HG03342 (cell line): Measurements from ENCODE around the gene CACNA2D2.

ENCODE experiments used
- ATAC-seq: cut with Tn5 transposase; IDR thresholded peaks from one replicate; pipeline ENCODE4 v1.9.1; 2021; ENCODE audit warnings: mild to moderate bottlenecking, moderate library complexity; ENCODE audit not compliant: unreplicated experiment

The CACNA2D2 gene

DNA sequence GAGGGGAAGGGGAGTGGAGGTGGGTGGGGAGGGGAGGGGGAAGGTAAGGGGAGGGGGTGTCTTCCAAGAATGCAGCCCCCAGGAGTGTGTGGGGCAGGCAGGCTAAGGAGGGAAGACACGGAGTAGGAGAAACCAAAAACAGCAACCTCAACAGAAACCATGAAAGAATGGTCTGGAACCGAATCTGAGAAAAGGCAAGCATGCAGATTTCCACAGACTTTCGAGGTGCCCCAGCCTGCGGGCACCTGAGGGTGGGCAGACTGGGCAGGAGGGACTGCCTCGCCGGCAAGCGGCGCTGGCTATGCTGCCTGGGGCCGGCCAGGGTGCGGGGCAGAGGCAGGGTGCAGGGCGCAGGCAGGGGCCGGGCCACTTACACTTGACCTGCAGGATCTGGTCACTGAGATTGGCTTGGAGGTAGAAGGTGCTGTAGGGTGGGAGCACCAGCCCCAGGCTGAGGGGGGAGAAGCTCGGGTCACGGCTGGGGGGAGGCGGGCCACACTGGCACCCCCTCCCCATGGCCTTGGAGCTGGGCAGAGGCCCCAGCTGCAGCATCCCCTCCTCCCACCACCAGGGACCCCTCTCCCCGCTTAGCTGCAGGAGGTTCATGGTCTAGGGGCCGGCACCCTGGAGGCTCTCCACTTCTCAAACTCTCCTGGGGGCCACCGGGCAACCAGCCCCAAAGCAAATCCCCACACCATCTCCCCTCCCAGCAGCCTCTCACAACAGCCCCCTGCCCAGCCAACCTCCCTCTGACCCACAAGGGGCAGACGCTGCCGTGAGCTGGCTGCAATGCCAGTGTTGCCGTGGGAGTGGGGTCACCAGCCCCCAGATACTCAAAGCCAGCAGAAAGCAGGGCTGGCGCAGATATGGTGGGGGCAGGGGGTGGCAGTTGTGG lies 128.8 kb downstream of the CACNA2D2 start:
- no peak for ATAC-seq

DNA sequence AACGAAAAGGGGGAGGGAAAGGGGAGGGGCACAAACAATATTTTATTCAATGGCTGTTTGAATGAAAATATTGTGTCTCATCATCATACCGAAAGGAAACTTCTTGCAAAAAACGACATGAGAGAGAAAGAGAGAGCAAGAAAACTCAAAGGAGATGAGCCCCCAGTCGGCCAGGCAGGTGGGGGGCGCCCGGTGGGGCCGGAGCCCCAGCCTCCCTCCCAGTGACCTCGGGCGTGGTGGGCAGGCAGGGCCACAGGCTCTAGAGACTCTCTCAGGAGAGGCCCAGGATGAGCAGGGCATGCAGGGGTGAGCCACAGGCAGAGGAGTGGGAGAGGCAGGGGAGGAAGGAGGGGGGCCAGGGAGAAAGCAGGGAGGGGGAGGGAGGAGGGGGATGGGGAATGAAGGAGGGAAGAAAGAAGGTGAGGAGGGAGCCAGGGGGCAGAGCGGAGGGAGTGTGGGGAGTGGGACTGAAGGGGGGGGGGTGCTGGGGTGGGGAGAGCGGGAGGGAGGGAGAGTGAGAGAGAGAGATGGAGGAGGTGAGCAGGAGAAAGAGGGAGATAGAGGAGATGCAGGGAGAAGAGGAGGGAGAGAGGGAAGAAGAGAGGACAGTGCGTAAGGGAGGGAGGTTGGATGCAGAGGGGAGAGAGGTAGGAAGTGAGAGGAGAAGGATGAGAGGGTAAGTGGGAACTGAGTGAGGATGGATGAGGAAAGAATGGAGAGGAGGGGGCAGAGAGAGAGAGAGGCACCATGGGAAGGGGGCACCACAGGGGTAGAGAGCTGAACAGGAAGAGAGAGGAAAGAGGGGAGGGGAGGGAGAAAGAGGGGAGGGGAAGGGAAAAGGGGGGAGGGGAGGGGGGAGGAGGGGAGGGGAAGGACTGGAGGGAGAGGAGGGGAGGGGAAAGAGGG lies 130.0 kb downstream of the CACNA2D2 start:
- no peak for ATAC-seq

DNA sequence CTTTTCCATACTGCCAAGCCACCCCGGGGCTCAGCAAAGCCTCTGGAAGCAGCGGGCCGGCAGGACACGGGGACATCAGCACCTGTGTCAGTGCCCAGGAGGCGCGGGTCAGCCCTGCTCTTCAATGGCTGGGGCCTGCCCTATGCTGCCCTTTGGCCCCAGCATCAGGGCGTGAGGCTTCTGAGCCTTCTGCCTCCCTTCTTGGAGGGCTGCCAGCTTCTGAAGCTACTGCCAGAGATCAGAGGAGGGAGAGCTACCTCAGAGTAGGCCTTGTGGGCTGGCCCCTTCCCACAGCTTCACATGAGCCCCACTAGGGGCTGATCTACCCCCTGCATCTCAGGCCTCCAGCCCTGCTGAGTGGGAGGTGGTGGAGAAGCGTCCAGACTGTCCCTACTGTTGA lies 131.1 kb downstream of the CACNA2D2 start:
- ATAC-seq: no peak

DNA sequence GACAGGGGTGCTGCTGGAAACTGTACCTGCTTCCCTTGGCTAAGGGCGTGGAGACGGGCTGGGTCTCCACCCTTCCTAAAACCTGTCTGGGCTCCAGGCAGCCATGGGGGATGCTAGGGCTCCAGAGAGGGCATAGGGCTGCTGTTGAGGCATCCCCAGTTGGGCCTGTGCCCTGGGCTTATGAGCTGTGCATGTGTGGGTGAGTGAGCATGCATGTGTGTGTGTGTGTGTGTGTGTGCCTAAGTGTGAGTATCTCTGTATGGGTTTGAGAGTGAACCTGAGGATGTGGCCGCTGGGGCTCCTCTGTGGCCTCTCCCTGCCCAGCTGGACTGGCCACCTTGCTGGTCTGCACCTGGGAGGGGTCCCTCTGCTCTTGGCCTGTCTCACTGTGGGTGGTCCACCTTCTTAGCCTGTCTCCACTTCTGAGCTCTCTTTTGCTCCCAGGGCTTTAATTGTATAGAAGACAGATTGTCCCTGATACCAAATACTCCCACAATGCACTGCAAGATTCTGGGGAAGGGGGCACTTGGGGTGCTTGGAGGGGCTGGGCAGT lies 132.2 kb downstream of the CACNA2D2 start:
- ATAC-seq: no peak

DNA sequence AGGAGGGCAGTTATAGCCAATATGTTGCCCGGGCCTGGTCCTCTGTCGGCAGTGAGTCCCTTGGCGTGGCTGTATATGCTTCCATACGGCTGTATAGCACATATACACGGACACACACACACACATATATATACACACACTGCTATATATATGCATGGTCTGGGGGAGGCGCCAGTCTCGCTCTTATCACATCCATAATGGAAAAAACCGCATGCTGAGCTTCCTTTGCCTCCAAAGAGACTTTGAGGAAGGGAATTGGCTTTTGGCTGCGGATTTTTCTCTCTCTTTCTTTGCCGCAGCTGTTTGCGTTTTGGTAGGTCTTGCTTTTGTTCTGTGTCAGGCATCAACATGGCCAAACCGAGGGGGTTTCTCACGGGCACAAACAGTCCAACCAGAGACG lies 132.8 kb downstream of the CACNA2D2 start:
- no peak for ATAC-seq

DNA sequence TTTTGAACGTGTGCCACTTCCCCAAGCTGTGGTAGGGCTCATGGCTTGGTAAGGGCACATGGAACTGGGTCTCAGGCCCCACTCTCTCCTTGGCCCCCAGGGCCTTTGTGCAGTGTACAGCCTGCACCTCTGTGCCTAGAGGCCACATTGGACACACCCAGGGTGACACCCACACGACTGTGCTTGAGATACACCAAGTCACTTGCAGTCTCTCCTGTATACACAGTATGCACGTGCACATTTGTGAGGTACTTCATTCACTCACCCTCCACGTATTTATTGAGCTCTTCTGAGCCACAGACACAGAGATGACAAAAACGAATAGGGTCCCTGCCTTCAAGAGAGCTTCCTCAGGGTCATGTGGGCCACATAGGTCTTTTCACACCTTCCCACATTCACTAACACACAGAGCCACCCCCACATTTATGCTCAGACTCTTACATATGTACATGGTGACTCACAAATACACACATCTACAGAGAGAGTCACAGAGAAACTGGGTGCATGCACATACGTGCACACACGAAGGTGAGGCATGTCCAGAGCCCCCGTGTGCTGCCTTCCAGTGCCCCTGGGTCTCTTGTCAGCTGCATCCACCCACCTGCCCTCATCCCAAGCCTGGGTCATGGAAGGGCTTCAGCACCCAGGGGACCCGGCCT lies 134.3 kb downstream of the CACNA2D2 start:
- ATAC-seq: no peak

DNA sequence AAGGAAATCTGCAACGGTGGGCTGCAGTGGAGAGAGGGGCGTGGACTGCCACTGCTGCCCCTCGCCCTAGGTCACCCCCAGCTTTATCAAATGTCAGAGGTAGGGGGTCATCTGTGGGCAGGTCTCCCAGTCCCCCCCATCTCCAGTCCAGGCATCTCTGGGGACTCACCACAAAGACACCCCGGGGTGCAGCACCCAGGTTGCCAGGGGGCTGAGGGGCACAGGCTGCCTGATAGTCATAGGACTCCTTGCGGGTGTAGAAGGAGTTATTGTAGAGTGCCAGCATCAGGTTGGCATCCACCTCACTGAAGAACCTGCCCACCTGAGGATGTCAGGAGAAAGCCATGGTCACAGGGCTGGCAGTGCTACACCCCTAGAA lies 137.6 kb downstream of the CACNA2D2 start:
- ATAC-seq: no peak

DNA sequence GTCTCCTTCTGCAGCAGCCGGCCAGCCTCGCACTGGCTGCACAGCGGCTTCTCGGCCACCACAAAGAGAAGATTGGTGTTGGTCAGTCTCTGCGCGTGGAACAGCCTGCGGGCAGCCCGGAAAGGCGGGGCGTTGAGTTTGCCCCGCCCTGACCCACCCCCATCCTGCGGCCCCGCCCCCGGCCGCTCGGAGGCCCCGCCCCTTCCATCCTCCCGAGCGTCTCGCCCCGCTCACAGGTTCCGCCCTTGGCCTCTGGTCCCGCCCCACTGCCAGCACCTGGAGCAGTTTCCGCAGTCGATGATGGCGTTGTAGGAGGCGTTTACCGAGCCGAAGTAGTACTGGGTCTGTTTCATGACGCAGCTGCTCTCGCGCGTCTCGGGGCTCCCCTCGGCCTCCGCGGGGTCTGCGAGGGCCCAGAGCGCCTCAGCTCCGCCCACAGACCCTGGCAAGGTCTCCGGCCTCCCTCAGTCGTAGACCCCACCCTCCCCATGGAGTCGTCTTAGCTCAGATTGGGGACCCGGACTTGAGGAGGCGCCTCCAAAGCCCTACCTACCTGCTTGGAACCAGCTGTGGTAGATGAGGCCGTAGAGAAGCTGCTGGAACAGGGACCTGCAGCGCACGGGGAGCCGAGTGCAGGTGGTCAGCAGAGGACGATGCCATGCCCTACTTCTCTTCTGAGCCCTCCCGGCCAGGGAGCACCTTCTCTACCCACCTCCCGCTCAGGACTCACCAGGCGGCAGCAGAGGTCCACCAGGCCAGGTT lies 138.2 kb downstream of the CACNA2D2 start:
- peak; percentile 89 for ATAC-seq

DNA sequence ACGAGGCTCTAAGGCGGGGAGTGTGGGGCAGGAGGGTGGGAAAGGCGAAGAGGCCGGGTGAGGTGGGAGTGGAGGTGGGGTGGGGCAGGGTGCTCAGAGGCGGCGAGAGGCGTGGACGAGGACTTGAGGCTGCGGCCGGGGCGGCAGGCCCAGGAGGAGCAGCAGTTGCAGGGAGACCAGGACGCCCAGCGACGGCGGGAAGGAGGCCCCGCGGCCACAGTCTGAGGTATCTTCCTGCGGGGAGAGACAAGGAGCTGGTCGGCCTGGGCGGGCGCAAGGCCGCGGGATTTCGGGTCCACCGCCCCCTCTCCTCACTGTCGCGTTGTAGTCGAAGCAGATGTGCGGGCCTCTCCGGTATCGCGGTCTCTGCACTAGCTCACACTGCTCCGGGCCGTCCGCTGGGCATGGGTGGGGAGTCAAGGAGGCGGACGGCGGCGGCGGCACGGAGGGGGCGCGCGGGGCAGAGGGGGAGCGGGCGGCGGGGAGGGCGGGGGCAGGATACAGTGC lies 138.8 kb downstream of the CACNA2D2 start:
- ATAC-seq: peak; percentile 4

DNA sequence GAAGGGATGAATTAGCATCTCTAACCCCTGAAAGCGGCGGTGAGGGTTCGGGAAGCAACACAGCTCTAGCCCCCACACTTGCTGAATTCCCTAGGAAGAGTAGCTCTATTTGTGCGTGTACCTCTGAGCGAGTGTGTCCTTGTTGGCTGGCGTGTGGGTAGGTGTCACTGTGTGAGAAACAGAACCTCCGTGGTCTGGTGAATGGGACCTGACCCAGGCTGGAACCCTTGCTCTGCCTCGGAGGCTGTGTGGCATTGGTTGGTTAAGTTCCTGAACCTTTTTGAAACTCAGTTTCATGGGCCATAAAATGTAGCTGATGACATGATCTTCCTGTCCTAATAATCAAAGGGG lies 143.7 kb downstream of the CACNA2D2 start:
- no peak for ATAC-seq

DNA sequence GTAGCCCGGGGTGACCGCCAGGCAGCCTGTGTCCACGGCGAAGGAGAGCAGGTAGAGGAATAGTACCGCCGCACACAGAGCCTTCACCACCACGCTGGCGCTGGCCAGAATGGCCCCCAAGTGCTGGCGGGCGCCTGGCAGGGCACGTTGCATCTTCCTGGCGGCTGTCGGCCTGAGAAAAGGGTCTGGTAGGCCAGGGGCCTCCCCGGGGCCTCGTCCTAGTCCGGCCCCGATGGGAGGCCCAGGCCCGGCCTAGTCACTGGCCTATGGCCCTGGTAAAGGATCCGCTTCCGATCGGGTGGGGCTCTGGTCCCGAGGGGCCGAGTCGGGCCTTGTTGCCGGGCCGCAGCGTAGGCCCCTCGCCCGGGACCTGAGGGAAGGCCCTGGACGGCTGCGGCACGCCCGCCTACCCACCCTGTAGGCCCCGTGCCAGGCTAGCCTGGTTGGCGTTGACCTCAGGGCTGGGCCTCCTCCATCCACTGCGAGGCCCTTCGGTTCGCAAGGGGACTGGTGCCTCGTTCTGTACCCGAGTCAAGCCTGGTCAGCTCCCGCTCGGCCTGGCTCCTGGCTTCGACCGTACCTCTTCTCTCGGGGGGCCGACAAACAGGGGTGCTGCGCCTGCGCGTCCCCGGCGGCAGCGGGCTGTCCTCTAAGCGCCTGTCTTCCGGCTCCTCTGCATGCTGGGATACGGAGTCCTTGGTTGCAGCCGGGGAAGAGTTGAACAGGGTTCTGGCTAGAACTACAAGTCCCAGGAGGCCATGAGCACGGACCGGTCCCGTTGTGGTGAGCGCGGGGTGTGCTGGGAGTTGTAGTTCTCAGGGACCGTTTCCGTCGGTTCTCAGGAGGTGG lies 144.3 kb downstream of the CACNA2D2 start, which contains the start of gene TMEM115:
Gene TMEM115, minus strand, starts transcription at position 611 of the 849 bp plus-strand sequence. Its CDS starts 458 bp downstream, at position 153.
- peak; percentile 99 for ATAC-seq

DNA sequence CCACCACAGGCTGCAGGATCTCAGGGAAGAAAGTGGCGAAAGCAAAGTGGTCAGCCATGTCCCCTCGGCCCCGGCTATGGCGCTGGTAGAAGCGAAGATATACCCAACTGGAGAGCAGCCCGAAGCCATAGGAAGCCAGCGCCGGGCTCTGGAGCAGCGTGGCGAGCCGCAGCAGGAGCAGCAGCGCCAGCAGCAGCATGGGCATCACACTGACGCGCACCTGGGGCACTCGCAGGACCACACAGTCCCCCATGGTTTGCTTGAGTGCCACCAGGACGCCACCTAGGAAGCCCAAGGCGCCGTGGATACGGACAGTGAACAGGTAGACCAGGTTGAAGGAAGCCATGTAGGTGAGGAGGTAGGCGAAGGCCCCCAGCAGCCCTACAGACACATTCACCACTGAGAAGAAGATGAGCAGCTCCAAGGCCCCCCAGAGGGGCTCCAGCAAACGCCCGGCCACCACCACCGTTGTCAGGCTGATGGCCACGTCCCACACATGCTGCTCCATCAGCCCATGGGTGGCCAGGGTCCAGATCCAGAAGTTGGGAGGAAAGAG lies 145.0 kb downstream of the CACNA2D2 start:
- ATAC-seq: no peak

DNA sequence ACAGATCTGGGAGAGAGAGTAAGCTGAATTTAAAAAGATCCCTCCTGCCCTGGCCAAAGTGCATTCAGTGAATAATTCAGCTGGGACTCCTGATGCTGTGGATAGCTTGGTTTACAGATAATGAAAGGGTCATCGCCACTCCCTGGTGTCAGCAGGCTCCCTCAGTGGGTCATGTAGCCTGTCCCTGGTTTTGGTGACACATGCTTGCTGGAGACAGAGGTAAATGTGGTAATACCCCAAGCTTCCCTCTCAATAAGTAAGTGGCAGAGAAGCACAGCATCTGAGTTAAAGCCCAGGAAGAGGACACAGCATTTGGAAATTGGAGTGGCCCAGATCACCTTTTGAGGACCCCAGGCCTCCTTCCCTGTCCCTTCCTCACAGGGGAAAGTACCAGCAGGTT lies 146.0 kb downstream of the CACNA2D2 start:
- no peak for ATAC-seq

DNA sequence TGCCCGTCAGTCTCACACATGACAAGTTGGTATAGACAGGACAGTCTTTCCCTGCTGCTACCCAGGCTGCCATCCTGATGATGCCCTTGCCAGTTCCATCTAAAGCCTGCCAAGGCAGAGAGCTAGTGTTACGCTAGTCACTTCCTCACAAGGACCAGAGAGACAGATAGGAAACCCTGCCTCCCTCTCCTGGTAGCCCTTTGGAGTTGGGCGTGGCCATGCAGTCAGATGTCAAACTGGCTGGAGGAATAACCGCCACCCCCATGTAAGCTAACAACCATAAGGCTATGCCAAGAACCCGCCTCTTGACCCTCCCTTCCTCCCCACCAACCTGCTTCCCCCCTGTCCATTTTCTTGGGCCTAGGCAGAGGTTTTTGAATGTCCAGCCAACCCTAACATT lies 146.9 kb downstream of the CACNA2D2 start:
- ATAC-seq: no peak

DNA sequence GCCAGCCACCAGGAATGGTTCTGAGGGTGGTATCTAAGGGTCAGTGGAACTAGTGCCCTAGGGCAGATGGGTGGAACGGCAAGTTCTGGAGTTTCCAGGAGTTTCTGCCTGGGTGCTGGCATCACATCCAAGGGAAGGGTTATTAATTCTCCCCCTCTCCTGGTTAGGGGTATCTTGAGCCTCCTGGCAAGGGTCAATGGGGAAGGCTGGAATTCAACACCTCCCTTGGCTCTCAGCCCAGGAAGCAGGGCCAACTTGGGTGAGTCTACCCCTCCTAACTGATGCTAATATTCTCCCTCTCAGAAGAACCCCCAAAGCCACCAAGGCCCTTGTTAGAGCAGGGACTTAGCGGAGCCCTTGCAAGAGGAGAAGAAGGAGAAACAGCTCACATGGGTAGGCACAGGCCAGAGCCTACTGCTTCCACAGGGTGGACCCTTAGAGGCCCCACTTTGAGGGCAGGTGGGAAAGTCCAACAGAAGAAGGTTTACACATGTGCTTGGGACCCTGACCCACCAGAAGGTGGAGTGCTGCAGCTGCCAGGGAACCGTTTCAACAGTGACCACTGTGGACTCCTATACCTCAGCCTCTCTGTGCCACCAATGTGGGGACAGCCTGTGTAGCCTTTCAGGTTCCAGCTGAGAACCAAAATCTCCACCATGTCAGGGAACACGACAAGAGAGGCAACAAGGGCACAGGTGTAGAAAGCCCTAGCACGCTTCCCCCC lies 147.4 kb downstream of the CACNA2D2 start:
- no peak for ATAC-seq

DNA sequence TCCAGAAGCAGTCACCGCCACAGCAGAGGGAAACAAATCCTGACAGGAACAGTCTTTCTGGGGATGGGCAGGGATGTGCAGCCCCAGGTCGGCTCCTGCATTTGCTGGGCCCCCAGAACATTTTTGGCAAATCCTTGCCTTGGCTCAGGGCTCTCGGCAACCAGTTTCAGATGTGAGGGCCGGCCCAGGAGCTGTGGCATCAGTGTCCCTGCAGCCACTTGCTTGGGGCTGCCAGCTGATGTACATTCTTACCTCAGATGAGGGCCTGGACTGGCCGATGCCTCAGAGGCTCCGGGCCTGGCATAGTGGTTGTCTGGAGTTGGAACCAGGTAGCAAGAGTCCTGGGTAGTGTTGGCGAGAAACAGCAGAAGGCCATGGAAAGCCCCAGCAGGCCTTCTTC lies 148.6 kb downstream of the CACNA2D2 start:
- ATAC-seq: no peak

DNA sequence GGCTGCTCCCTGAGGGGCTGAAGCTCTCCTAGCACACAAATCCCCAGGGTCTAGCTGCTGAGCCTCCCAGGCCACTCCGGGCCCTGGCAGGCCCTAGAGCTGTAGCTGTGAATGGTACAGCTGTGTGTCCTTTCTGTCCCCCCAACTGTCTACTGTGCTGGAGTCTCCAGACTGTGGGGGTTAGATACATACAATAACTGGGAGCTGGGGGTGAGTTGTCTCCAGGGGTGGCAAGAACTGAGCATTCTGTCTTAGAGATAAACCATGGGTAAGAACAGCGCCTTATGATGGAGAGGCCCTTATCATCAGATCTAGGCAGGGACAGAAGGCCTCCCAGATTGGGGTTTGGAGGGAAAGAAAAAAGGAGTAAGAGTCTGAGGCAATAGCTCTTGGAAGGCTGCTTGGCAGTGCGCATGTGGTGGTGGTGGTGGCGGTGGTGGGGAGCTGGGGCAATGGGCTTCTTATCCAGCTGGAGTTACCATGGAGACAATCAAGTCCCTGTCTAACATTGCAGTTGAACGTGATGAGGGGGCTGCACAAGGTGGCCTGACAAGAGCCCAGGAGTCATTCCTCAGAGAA lies 149.2 kb downstream of the CACNA2D2 start:
- ATAC-seq: no peak
